Measurements from ENCODE around the gene CFI. TPM values are rescaled to one million over a fixed set of nuclear protein-coding genes. Genes with fewer than 3 reads are reported as not detected.

The CFI gene
- total and polyA plus RNA-seq, 12 donors: 5.9 to 219 (median 77.1) TPM

- no peak for TF ChIP-seq POLR2A (IDR thresholded peaks at IDR 0.05)
- TF ChIP-seq CTCF (IDR thresholded peaks at IDR 0.05): no peak
- peak overlapping the region in 1 of 5 donors; percentile 88 for H3K27ac ChIP-seq
- H3K36me3 ChIP-seq (replicated peaks in 1 of 2): no peaks in the 10 kb centered on the region
- H3K27me3 ChIP-seq: no peaks in the 10 kb centered on the region
- H3K4me3 ChIP-seq: peak overlapping the region in 1 of 4 donors; percentile 75
- peaks cover 0 to 22% of the 10 kb centered on the region in 2 donors for H3K4me1 ChIP-seq (replicated peaks in 1 of 2)
- no peaks in the 10 kb centered on the region for H3K9me3 ChIP-seq (replicated peaks in 1 of 3)
- WGBS, 4 donors: 73 to 76% (median 75%) methylated on average over 6 of the region's 6 CpGs
- DNase-seq: no peak
- intact Hi-C loops (cut with DNase I): no loop called here
Measured at GRCh38 chr4:109728385-109728784, 73.4 kb downstream of the CFI start.

- Histone ChIP-seq H3K36me3 (replicated peaks in 1 of 2) (no peaks in the 10 kb centered on the region), H3K4me1 (replicated peaks in 1 of 2) (peaks cover 0 to 13% of the 10 kb centered on the region in 2 donors), H3K27ac (no peak overlapping the region), H3K27me3 (no peaks in the 10 kb centered on the region), H3K9me3 (replicated peaks in 1 of 3) (no peaks in the 10 kb centered on the region), H3K4me3 (no peak overlapping the region)
- intact Hi-C loops (cut with DNase I): no loop called here
- DNase-seq: no peak
- TF ChIP-seq POLR2A (IDR thresholded peaks at IDR 0.05) (no peak), CTCF (IDR thresholded peaks at IDR 0.05) (no peak)
- 77 to 90% (median 85%) methylated on average over 2 of the region's 2 CpGs for WGBS, 4 donors
Measured at GRCh38 chr4:109723110-109723509, 78.7 kb downstream of the CFI start.

- no peaks in the 10 kb centered on the region for H3K27me3 ChIP-seq
- no peak overlapping the region for H3K27ac ChIP-seq
- TF ChIP-seq CTCF (IDR thresholded peaks at IDR 0.05) (no peak), POLR2A (IDR thresholded peaks at IDR 0.05) (no peak)
- no peaks in the 10 kb centered on the region for H3K36me3 ChIP-seq (replicated peaks in 1 of 2)
- peaks cover 0 to 6% of the 10 kb centered on the region in 2 donors for H3K4me1 ChIP-seq (replicated peaks in 1 of 2)
- no peak overlapping the region for H3K4me3 ChIP-seq
- no peaks in the 10 kb centered on the region for H3K9me3 ChIP-seq (replicated peaks in 1 of 3)
- intact Hi-C loops (cut with DNase I): no loop called here
- no peak for DNase-seq
Measured at GRCh38 chr4:109722357-109722756, 79.4 kb downstream of the CFI start.

- WGBS, 4 donors: 78 to 86% (median 81%) methylated on average over 7 of the region's 7 CpGs
- TF ChIP-seq CTCF (IDR thresholded peaks at IDR 0.05) (no peak), POLR2A (IDR thresholded peaks at IDR 0.05) (no peak)
- Histone ChIP-seq H3K27ac (no peak overlapping the region), H3K4me1 (replicated peaks in 1 of 2) (no peaks in the 10 kb centered on the region), H3K27me3 (no peaks in the 10 kb centered on the region), H3K9me3 (replicated peaks in 1 of 3) (no peaks in the 10 kb centered on the region), H3K4me3 (no peak overlapping the region), H3K36me3 (replicated peaks in 1 of 2) (no peaks in the 10 kb centered on the region)
- DNase-seq: no peak
- intact Hi-C loops (cut with DNase I): no loop called here
Measured at GRCh38 chr4:109721033-109721432, 80.8 kb downstream of the CFI start.
